HG02798 (cell line): Measurements from ENCODE around the gene MNX1.

Experiments used
- ATAC-seq: cut with Tn5 transposase; IDR thresholded peaks from one replicate; pipeline ENCODE4 v1.9.1; 2021; ENCODE audit warnings: mild to moderate bottlenecking; ENCODE audit not compliant: unreplicated experiment, poor library complexity

Gene MNX1

GRCh38 chr7:157033483-157034473, 23.3 kb upstream of the MNX1 start:
- no peak for ATAC-seq

DNA sequence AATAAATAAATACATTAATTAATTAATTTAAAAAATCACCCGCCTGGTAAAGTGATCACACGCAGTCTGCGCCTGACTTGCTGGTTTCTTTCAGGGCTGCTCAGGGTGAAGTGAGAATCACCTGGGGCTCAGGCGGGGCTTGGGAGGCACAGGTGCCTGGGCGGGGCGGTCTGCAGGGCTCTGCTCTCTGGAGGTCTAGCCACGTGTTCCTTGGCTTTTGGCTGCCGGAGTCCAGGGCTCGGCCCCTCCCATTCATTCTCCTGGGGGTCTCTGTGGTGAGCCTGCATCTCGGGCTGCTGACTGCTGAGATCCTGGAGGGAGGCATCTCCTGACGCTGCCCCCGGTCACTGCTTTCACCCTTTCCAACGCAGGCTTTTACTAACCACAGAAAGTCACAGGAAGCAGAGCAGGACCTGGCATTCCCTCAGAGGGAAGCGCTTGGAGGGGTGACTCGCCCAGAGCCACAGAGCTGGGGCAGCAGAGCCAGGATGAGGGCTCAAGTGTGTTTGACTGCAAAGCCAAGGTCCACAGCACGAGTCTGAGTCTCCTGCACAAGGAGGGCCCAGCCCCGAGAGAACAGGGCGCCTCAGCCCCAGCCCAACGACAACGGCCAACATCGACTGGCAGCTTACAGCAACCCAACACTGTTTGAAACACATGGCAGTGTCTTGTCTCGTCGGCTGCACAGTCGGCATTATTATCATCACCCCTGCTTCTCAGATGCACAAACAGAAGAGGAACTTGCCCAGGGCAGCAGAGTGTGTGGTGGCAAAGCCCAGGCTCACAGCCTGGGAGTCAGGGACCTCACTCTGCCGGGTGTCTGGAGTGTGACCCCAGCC, 22.4 kb upstream of the MNX1 start:
- ATAC-seq: no peak

DNA sequence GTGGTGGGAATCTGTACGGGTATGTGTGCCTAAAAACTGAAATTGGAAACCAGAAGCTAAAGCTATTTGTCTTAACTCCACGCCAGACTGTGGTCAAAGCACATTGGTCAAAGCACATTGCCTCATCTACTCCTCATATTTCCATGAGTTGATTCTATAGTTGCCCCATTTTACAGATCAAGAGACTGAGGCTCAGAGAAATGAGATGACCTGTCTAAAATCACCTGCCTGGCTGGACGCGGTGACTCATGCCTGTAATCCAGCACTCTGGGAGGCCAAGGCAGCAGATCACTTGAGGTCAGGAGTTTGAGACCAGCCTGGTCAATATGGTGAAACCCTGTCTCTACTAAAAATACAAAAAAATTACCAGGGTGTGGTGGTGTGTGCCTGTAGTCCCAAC, 21.7 kb upstream of the MNX1 start:
- ATAC-seq: no peak

DNA sequence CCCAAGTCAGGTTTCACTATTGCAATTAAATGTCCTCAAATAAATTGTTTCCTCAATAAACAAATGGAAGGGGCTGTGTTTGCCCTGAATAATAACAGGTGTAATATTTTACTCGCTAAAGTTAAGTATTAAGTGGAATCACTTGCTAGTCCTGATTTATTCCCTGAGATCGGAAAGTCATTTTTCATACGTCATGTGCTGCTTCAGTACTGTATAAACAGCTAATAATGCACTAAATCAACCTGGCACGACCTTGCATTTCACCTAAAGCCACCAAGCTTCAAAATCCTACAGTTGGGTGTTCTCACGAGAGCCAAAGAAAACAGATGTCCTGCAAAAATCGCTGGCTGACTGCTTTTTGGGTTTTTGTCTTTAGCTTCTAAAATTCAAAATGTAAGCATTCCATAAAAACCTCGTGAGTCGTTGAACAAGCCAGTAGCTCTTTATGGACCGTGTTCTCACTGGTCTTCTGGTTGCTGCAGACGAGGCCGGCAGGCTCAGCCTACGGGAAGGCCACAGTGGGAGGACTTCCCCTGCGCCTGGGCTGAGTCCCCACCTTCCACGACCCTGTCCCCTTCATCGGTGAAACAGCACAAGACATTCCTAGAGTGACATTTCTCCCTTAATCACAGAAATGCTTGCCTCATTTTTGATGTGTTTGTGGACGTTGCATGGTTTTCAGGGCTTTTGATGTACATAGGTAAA, 17.9 kb upstream of the MNX1 start:
- ATAC-seq: no peak

DNA sequence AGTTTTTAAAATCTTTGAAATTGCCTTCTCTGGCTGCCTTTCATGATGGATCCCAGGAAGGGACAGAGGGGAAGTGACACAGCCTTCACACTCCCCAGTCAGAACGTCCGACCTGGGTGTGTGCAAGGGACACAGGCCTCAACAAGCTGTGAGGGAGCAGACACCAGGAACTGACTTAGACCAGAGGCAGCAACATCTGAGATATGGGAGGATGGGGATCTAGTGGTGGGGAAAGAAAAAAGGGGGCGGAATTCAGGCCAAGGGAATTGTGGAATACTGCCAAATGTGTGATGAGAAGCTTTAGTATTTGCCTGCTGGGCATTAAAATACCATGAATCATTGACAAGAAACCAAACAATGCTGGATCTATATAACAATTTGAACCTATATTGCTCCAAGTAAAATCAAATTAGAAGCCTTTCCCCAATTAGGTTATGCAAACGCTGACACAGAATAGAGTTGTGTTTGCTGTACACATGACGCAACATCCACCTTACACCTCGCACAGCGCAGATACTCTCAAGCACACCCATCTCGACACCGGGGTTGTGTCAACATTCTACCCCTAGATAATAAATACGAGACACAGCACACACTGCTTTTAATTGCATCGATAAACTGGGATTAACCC, 17.2 kb upstream of the MNX1 start:
- no peak for ATAC-seq

- no peak for ATAC-seq
Observed at GRCh38 chr7:157024716-157025115, 14.3 kb upstream of the MNX1 start.

DNA sequence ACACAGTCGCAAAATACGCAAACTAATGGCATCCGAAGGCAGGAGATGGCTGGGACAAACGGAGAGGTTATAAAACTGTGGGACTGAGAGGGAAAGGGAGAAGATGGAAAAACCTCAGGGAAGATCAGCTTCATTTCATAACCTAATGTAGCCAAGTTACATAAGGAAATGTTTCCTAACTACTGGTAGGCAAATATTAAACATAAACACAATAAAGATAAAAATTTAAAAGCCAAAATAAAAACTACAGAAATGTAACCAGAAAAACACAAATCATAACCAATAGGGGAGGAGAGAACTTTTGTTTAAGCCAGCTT, 13.1 kb upstream of the MNX1 start:
- no peak for ATAC-seq

DNA sequence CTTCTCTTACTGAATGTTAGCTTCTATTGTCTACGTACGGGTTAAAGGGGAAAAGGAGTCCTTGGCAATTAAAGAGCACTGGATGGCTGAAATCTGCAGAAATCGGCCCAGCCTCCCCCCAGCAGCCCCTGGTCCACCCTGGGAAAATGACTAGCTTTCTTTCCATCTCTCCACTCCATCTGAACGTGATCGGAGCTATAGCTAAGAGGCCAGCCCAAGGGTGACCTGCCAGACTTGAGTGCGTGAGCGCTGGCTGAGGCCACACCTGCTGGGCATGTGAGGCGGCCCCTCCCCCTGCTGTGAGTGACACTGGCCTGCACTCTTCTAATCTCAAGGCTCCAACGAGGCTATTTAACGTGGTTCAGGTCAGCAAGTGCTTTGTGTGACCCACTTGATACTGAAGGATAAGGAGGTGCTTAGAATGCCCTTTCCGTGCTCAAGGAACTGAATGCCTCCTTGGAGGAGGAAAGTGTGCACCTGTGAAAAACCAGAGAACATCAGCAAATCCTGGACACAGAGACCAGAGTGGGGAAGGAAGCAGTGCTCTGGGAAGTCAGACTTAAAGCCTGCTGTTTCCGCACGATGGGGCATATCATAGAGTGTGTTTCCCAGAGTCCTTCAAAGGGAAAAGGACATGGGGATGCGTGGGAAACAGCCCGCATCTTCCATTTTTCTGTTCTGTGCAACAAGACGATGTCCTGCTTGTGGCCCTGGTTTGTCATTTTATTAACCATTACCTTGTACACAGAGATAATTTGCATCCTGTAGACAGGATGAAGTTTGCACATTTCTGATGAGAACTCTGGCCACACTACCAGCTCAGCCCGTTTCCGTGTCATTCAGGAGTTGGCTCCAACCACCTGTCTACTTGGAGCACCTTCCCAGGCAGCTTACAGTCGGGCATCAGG, 12.5 kb upstream of the MNX1 start:
- ATAC-seq: no peak

- ATAC-seq: no peak
Observed at GRCh38 chr7:157021871-157022680, 11.6 kb upstream of the MNX1 start.

GRCh38 chr7:157021071-157021870, 10.8 kb upstream of the MNX1 start:
- no peak for ATAC-seq

DNA sequence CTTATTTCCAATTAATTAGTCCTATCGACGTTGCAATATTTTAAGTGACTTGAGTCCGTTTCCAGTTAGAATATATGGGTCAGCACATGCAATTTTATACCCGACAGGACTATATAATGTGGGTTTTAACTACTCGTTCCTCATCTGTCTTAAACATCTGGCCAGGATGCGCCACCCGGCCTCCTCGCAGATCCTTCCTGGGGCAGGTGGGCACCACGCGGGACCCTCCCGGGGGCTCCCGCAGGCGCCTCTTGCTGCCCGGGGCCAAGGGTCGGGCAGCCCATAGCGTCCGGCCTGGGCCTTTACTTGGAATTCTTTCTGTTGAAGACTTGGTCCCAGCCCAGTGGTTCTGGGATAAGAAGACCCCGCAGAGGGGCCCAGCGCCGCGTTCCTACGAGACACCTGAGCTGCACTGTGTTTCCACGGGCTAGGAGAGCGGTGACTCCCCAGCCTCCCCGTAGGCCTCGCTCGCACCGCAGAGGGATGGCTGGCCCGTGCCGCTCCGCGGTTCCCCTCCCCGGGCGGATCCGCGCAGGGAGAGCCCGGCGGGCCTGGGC, 10.1 kb upstream of the MNX1 start:
- ATAC-seq: no peak

DNA sequence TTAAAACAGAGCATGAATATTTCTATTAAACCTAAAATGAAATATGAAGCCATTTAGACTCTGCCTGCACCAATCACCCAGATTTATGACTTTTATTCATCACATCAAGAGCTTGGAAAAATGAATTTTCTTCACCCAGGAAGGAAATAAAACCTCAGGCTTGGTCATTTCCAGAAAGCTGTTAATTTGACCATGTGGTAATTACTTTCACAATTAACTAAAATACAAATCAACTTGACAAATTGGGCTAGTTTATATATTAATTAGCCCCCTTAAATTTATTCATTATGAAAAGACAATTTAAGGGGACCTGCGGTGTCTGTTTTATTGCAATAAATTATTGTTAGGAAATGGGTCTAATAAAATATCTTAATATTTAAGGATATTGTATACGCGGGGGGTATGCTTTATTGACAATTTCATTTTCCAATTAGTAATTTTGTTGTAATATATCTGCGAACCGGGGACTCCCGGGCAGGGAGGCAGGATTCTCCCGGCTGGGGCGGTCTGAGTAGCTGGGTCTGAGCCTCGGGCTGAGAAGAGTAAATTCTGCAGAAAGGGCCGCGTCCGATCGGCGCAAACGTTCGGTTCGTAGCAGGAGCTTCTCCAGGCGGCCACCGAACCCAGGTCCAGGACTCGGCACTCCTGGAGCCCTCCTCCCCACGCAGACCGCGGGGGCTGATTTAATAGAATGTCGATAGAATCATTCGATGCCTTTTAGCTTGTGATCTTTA, 9.4 kb upstream of the MNX1 start:
- no peak for ATAC-seq

DNA sequence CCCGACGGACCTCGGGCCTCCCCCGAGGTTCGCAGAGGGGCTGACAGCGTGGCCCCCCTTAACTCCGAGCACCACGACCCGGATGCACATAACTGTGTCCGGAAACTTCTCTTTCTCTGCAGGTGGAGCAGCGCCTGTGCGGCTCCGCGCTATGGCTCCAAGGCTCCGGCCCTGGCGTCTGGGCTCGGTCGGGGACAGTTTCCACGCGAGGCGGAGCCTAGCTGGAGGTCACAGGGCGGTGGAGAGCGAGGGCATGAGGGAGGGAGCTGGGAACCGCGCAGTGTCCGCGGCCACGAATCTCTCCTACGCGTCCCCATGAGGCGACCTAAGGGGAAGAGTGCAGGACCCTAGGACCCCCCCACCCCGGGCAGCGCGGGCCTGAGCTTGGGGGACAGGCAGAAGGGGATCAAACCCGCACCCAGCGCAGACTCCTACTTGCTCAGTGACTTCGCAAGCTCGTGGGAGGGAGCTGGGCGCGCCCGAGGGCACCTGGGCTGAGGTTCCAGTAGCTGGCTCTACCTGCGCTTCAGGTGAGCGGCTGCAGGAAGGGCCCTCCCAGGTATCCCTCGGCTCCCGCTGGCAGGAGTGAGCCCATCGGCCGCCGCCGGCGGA, 8.6 kb upstream of the MNX1 start:
- ATAC-seq: no peak

- ATAC-seq: no peak
Observed at GRCh38 chr7:157018328-157018996, 8.0 kb upstream of the MNX1 start.

DNA sequence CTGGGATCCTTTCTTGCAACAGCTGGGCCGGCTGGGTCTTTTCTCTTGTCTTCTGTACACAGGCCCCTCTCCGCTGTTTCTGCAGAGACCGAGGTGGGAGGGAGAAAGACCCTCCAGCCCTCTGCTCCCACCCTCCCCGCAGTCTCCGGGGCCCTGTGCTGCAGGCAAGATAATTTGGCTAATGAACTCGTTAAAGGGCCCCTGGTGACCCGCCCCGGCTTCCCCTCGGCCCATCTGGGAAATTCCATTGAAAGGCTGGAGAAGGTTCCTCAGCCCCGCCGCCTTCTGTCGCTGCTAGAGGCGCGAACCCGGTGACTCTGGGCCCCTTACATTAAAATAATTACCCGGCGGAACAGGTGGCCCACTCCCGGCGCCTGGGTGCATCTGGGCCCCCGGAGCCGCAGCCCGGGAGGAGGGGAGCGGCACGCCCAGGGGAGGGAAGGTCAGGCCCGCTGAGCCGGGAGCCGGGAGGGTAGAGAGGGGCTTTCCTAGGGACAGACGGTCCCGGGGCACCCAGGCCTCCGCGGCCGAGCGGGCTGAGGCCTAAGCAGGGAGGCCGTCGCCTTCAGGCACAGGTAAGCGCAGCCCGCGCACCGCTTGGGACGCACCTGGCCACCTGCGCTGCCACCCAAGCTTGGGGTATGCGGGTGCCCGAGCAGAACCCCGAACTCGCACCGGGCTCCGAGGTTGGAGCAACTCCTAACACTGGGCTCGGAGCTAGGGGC, 7.3 kb upstream of the MNX1 start:
- ATAC-seq: no peak
